Measurements from ENCODE around the gene RFX8. TPM values are rescaled to one million over a fixed set of nuclear protein-coding genes. Genes with fewer than 3 reads are reported as not detected.
A peak's percentile ranks its signal among the peaks of the same experiment; 100 is the strongest.

The RFX8 gene
- polyA plus RNA-seq, 1 of the 3 experiments (the other 2 are of a cell fraction), result 0.07 TPM

- Histone ChIP-seq H3F3A (replicated peaks; ENCODE audit: insufficient read depth) (peaks cover 4% of the 10 kb centered on the region), H3K9ac (no peak overlapping the region), H3K4me1 (ENCODE audit: control insufficient read depth in 1 of 2, insufficient read depth in 2 of 2, low read depth in 1 of 2, low read length in 1 of 2) (peaks cover 11 to 14% of the 10 kb centered on the region in 2 experiments), H3K27me3 (ENCODE audit: insufficient read depth) (no peaks in the 10 kb centered on the region), H3K36me3 (replicated peaks in 1 of 2; ENCODE audit: control insufficient read depth in 1 of 2, insufficient read depth in 2 of 2, low read length in 1 of 2) (no peaks in the 10 kb centered on the region), H3K9me2 (no peaks in the 10 kb centered on the region), H3K9me3 (no peaks in the 10 kb centered on the region), H2AFZ (ENCODE audit: low read depth) (no peak overlapping the region), H4K20me1 (ENCODE audit: insufficient read depth) (no peaks in the 10 kb centered on the region), H3K27ac (ENCODE audit: low read depth in 2 of 2, low read length in 1 of 2) (peak overlapping the region in 1 of 2 experiments; percentile 58; a peak in 1 of 4 replicates), H3K4me2 (no peak overlapping the region), H3K4me3 (ENCODE audit: low read depth in 2 of 2, low read length in 1 of 2) (no peak overlapping the region), H3K79me2 (ENCODE audit: insufficient read depth) (no peaks in the 10 kb centered on the region)
- WGBS (ENCODE audit: low lambda C conversion rate), result 69% methylated on average over 3 of the region's 3 CpGs
- DNase-seq, result no peak
- TF ChIP-seq USF1 (IDR thresholded peaks at IDR 0.05; ENCODE audit: borderline replicate concordance, low read depth) (no peak), CHD2 (IDR thresholded peaks at IDR 0.05; ENCODE audit: low read length, partially characterized antibody) (no peak), TCF12 (IDR thresholded peaks at IDR 0.05) (peak; percentile 55; the same call in 1 of the 2 replicates), GATA2 (CRISPR knock-in tag; IDR thresholded peaks at IDR 0.05) (no peak), EZH2phosphoT487 (IDR thresholded peaks at IDR 0.05; ENCODE audit: borderline replicate concordance, low read depth) (no peak), SMC3 (IDR thresholded peaks at IDR 0.05; ENCODE audit: low read depth, low read length) (no peak), RXRA (IDR thresholded peaks at IDR 0.05; ENCODE audit: borderline replicate concordance, low read depth) (no peak), RAD21 (IDR thresholded peaks at IDR 0.05; ENCODE audit: low read length) (no peak), NFIC (IDR thresholded peaks at IDR 0.05; ENCODE audit: borderline replicate concordance) (peak; percentile 38; the same call in 1 of the 2 replicates), JUND (IDR thresholded peaks at IDR 0.05) (no peak), POLR2AphosphoS5 (IDR thresholded peaks at IDR 0.05; ENCODE audit: low read depth, low read length) (no peak), YY1 (IDR thresholded peaks at IDR 0.05; ENCODE audit: low read depth) (no peak), FOXM1 (IDR thresholded peaks at IDR 0.05; ENCODE audit: low read depth) (no peak), NRF1 (IDR thresholded peaks at IDR 0.05; ENCODE audit: low read depth, low read length) (no peak), TEAD4 (IDR thresholded peaks at IDR 0.05; ENCODE audit: borderline replicate concordance, insufficient read depth) (no peak), PBX3 (IDR thresholded peaks at IDR 0.05) (peak; percentile 72; the same call in 1 of the 2 replicates), FOSL2 (IDR thresholded peaks at IDR 0.05; ENCODE audit: borderline replicate concordance, low read depth) (no peak), ELF1 (IDR thresholded peaks at IDR 0.05) (no peak), RCOR1 (IDR thresholded peaks at IDR 0.05; ENCODE audit: low read length) (no peak), TAF1 (IDR thresholded peaks at IDR 0.05; ENCODE audit: borderline replicate concordance, low read depth, low read length) (no peak)
- TF ChIP-seq, protein P1, sequence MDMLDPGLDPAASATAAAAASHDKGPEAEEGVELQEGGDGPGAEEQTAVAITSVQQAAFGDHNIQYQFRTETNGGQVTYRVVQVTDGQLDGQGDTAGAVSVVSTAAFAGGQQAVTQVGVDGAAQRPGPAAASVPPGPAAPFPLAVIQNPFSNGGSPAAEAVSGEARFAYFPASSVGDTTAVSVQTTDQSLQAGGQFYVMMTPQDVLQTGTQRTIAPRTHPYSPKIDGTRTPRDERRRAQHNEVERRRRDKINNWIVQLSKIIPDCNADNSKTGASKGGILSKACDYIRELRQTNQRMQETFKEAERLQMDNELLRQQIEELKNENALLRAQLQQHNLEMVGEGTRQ (IDR thresholded peaks at IDR 0.05; ENCODE audit: borderline replicate concordance, low read depth, low read length), result no peak
- TF ChIP-seq, protein P2, sequence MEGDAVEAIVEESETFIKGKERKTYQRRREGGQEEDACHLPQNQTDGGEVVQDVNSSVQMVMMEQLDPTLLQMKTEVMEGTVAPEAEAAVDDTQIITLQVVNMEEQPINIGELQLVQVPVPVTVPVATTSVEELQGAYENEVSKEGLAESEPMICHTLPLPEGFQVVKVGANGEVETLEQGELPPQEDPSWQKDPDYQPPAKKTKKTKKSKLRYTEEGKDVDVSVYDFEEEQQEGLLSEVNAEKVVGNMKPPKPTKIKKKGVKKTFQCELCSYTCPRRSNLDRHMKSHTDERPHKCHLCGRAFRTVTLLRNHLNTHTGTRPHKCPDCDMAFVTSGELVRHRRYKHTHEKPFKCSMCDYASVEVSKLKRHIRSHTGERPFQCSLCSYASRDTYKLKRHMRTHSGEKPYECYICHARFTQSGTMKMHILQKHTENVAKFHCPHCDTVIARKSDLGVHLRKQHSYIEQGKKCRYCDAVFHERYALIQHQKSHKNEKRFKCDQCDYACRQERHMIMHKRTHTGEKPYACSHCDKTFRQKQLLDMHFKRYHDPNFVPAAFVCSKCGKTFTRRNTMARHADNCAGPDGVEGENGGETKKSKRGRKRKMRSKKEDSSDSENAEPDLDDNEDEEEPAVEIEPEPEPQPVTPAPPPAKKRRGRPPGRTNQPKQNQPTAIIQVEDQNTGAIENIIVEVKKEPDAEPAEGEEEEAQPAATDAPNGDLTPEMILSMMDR (IDR thresholded peaks at IDR 0.05), result no peak
- TF ChIP-seq, protein P3, sequence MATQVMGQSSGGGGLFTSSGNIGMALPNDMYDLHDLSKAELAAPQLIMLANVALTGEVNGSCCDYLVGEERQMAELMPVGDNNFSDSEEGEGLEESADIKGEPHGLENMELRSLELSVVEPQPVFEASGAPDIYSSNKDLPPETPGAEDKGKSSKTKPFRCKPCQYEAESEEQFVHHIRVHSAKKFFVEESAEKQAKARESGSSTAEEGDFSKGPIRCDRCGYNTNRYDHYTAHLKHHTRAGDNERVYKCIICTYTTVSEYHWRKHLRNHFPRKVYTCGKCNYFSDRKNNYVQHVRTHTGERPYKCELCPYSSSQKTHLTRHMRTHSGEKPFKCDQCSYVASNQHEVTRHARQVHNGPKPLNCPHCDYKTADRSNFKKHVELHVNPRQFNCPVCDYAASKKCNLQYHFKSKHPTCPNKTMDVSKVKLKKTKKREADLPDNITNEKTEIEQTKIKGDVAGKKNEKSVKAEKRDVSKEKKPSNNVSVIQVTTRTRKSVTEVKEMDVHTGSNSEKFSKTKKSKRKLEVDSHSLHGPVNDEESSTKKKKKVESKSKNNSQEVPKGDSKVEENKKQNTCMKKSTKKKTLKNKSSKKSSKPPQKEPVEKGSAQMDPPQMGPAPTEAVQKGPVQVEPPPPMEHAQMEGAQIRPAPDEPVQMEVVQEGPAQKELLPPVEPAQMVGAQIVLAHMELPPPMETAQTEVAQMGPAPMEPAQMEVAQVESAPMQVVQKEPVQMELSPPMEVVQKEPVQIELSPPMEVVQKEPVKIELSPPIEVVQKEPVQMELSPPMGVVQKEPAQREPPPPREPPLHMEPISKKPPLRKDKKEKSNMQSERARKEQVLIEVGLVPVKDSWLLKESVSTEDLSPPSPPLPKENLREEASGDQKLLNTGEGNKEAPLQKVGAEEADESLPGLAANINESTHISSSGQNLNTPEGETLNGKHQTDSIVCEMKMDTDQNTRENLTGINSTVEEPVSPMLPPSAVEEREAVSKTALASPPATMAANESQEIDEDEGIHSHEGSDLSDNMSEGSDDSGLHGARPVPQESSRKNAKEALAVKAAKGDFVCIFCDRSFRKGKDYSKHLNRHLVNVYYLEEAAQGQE (IDR thresholded peaks at IDR 0.05; ENCODE audit: low read depth, low read length), result no peak
- POLR2A ChIA-PET, result no interaction called here
- CTCF ChIA-PET, result interaction anchor here (3.5 kb wide), 1 partner anchor 14 kb away, joined by 17 read pairs; no protein-coding TSS in a partner anchor
Measured at GRCh38 chr2:101433465-101433864, 41.4 kb downstream of the RFX8 start.

Data from SK-N-SH (cell line).